Endothelial cell of umbilical vein (primary cell): ENCODE data around the gene FNDC1. TPM values are rescaled to one million over a fixed set of nuclear protein-coding genes. Genes with fewer than 3 reads are reported as not detected.

Experiments
- BruUV-seq: library from RNA; stranded (reverse); fragments of 400-500 nt; replicated peaks from 2 replicates; lab custom pipeline; 2021; lab: Mats Ljungman, UMichigan
- CTCF ChIA-PET: fragments of 300-600, 350-600 bp; sonication (Branson Sonifier 250); formaldehyde crosslinking; loops from one replicate; lab custom pipeline; 2021; ENCODE audit warnings: antibody characterized with exemption, inconsistent platforms; lab: Charles Lee
- POLR2A ChIA-PET: fragments of 300-600, 350-600 bp; sonication (Branson Sonifier 250); formaldehyde crosslinking; loops from one replicate; lab custom pipeline; 2021; ENCODE audit warnings: antibody characterized with exemption, inconsistent platforms; lab: Charles Lee
- DNase-seq: peaks from one replicate; pipeline ENCODE4 v3.0.0-alpha.2; 2011; ENCODE audit warnings: low read depth, low spot score
- FAIRE-seq: peaks from 2 replicates; lab custom pipeline; 2011; peaks lifted over from hg19 to GRCh38; lab: Jason Lieb, UNC
- H2AFZ ChIP-seq: 2 replicates; pipeline ENCODE4 v1.6.0; 2012; ENCODE audit warnings: low read depth, low read length, control low read depth, inconsistent platforms
- H3K27ac ChIP-seq: 2 replicates; pipeline ENCODE4 v1.5.1; 2011; ENCODE audit warnings: low read depth, mild to moderate bottlenecking, control low read depth, low read length, moderate library complexity; ENCODE audit not compliant: insufficient read depth
- H3K27me3 ChIP-seq, 2 experiments: 2 replicates each; pipeline versions ENCODE4 v1.6.0 to v1.6.1; 2011; ENCODE audit warnings: low read length in 2 of 2, mixed read lengths in 1 of 2; ENCODE audit not compliant: control insufficient read depth in 2 of 2, insufficient read depth in 2 of 2
- H3K36me3 ChIP-seq, 2 experiments: 2 replicates in 1 of 2; 3 replicates in 1 of 2; pipeline ENCODE4 v1.5.1; 2011; ENCODE audit warnings: low read length in 2 of 2, mild to moderate bottlenecking in 1 of 2, moderate library complexity in 1 of 2; ENCODE audit not compliant: control insufficient read depth in 2 of 2, insufficient read depth in 2 of 2; ENCODE audit errors: extremely low read depth in 1 of 2
- H3K4me1 ChIP-seq: 3 replicates; pipeline ENCODE4 v1.5.1; 2011; ENCODE audit warnings: mild to moderate bottlenecking, low read length; ENCODE audit not compliant: control insufficient read depth, insufficient read depth; ENCODE audit errors: extremely low read depth
- H3K4me2 ChIP-seq: 2 replicates; pipeline ENCODE4 v1.6.1; 2011; ENCODE audit warnings: low read length, control low read depth, mixed read lengths; ENCODE audit not compliant: insufficient read depth
- H3K4me3 ChIP-seq, 3 experiments: fragments of 200-600 bp in 1 of 3; sonication (generic), shearing (Covaris generic) in 1 of 3; replicated peaks in 1 of 3; 2 replicates each; pipeline ENCODE4 v1.5.1; 2011 to 2016; ENCODE audit warnings: control low read depth in 3 of 3, low read length in 3 of 3, mild to moderate bottlenecking in 2 of 3, inconsistent platforms in 1 of 3, low read depth in 1 of 3, moderate library complexity in 1 of 3; ENCODE audit not compliant: insufficient read depth in 1 of 3
- H3K79me2 ChIP-seq: 2 replicates; pipeline ENCODE4 v1.6.0; 2012; ENCODE audit warnings: low read length, inconsistent platforms; ENCODE audit not compliant: control insufficient read depth, insufficient read depth
- H3K9ac ChIP-seq: replicated peaks from 2 replicates; pipeline ENCODE3; 2011; ENCODE audit warnings: low read length, control low read depth; ENCODE audit not compliant: insufficient read depth; ENCODE audit errors: extremely low read depth
- H3K9me1 ChIP-seq: replicated peaks from 3 replicates; pipeline ENCODE4 v1.6.0; 2011; ENCODE audit warnings: mild to moderate bottlenecking, low read length; ENCODE audit not compliant: control insufficient read depth, insufficient read depth; ENCODE audit errors: extremely low read depth
- H3K9me3 ChIP-seq: replicated peaks from 2 replicates; pipeline ENCODE4 v1.5.1; 2012; ENCODE audit warnings: low read length, inconsistent platforms; ENCODE audit not compliant: control insufficient read depth, insufficient read depth
- H4K20me1 ChIP-seq: replicated peaks from 2 replicates; pipeline ENCODE3; 2011; ENCODE audit warnings: mild to moderate bottlenecking, low read length; ENCODE audit not compliant: control insufficient read depth, insufficient read depth; ENCODE audit errors: extremely low read depth
- CTCF ChIP-seq, 2 donors: IDR thresholded peaks; 1 replicate in 1 of 2; 2 replicates in 1 of 2; pipeline ENCODE4 v1.5.1; 2011; ENCODE audit warnings: low read length in 2 of 2, mild to moderate bottlenecking in 2 of 2, moderate library complexity in 2 of 2, control low read depth in 1 of 2, inconsistent platforms in 1 of 2, low read depth in 1 of 2; ENCODE audit not compliant: insufficient read depth in 1 of 2; ENCODE audit errors: extremely low read depth in 1 of 2
- EZH2 ChIP-seq: IDR thresholded peaks from 2 replicates; pipeline ENCODE4 v1.6.1; 2012; ENCODE audit warnings: borderline replicate concordance, low read depth, mild to moderate bottlenecking, moderate library complexity, low read length, inconsistent platforms; ENCODE audit not compliant: severe bottlenecking
- FOS ChIP-seq: IDR thresholded peaks from 2 replicates; pipeline ENCODE4 v1.6.1; 2011; ENCODE audit warnings: mild to moderate bottlenecking, low read length, moderate library complexity, borderline replicate concordance; ENCODE audit not compliant: insufficient read depth
- GATA2 ChIP-seq: IDR thresholded peaks from 2 replicates; pipeline ENCODE4 v1.7.0; 2011; ENCODE audit warnings: low read depth, mild to moderate bottlenecking, moderate library complexity, mixed read lengths, low read length; ENCODE audit not compliant: insufficient read length, insufficient read depth
- JUN ChIP-seq: IDR thresholded peaks from 2 replicates; pipeline ENCODE4 v1.6.1; 2011; ENCODE audit warnings: borderline replicate concordance, low read depth; ENCODE audit not compliant: insufficient read length, insufficient read depth
- MAX ChIP-seq: IDR thresholded peaks from 2 replicates; pipeline ENCODE4 v1.6.1; 2011; ENCODE audit not compliant: insufficient read depth, insufficient read length
- POLR2A ChIP-seq: IDR thresholded peaks from 2 replicates; pipeline ENCODE4 v1.6.1; 2012; ENCODE audit warnings: low read depth, mild to moderate bottlenecking, control low read depth, low read length
- POLR2AphosphoS5 ChIP-seq: IDR thresholded peaks from 2 replicates; pipeline ENCODE4 v1.6.1; 2012; ENCODE audit warnings: low read depth, mild to moderate bottlenecking, control low read depth, low read length, moderate library complexity; ENCODE audit not compliant: insufficient read depth
- dilution Hi-C: fragments of 300-500 bp; cut with MboI; formaldehyde crosslinking; loops from one replicate; pipeline ENCODE4 v1.15.0; 2019; ENCODE audit warnings: low sequenced_read_pairs; ENCODE audit not compliant: extremely low pct_ligation_motif_present
- intact Hi-C: fragments of 100-400 bp; cut with micrococcal nuclease; formaldehyde crosslinking; loops from one replicate; pipeline ENCODE4 v1.10.0; 2022
- polyA plus RNA-seq, 4 experiments: library from polyadenylated mRNA; depleted of rRNA in 3 of 4; stranded (reverse) in 3 of 4; unstranded in 1 of 4; fragments of >200 nt; gene quantifications; 2 replicates each; pipeline versions ENCODE4 v1.2.1 to v1.2.3, GENCODE V29; 2011 to 2012; ENCODE audit warnings: missing spikeins in 1 of 4
- total RNA-seq: library from RNA; stranded (reverse); gene quantifications from 2 replicates; pipeline ENCODE4 v1.2.3, GENCODE V29; 2021

The FNDC1 gene
- total and polyA plus RNA-seq, 2 donors (not counting 3 experiments of a cell fraction or from before 2014, with no cell fraction given): 0.04 TPM; not detected in 1

GRCh38 chr6:159170999-159171712, 2.0 kb downstream of the FNDC1 start:
- peaks cover 3% of the 10 kb centered on the region for H3K4me1 ChIP-seq

GRCh38 chr6:159172091-159172491, 2.9 kb downstream of the FNDC1 start:
- H3K36me3 ChIP-seq: no peaks in the 10 kb centered on the region
- FAIRE-seq (no peak), DNase-seq (no peak)
- no peaks in the 10 kb centered on the region for H4K20me1 ChIP-seq
- ChIA-PET CTCF (interaction anchor here (0.8 to 9.0 kb wide), 4 partner anchors 11 to 484 kb away, joined by 3 to 193 read pairs (median 4); no protein-coding TSS in a partner anchor), POLR2A (no interaction called here)
- no peak overlapping the region for H3K4me2 ChIP-seq
- no peak overlapping the region for H3K27ac ChIP-seq
- no peaks in the 10 kb centered on the region for H3K9me1 ChIP-seq
- H3K9me3 ChIP-seq: no peaks in the 10 kb centered on the region
- H3K9ac ChIP-seq: no peak overlapping the region
- peaks cover 40 to 67% of the 10 kb centered on the region in 2 experiments for H3K27me3 ChIP-seq
- no peaks in the 10 kb centered on the region for H3K79me2 ChIP-seq
- dilution Hi-C loops (no loop called here), intact Hi-C loops (loop anchor here (10.0 kb wide), 1 partner anchor 683 kb away; no protein-coding TSS in a partner anchor)
- TF ChIP-seq EZH2 (no peak), FOS (no peak), MAX (no peak), CTCF (IDR thresholded peaks at IDR 0.05; ENCODE audit: extremely low read depth in 1 of 2, insufficient read depth in 1 of 2, low read depth in 1 of 2, low read length in 2 of 2) (no peak), POLR2AphosphoS5 (no peak), POLR2A (no peak), JUN (no peak), GATA2 (no peak)
- peaks cover 3% of the 10 kb centered on the region for H3K4me1 ChIP-seq
- no TSS peak for BruUV-seq
- no peak overlapping the region for H2AFZ ChIP-seq
- no peak overlapping the region for H3K4me3 ChIP-seq

More at GRCh38 chr6:159170999-159171712, 2.0 kb downstream of the FNDC1 start:
- DNase-seq (no peak), FAIRE-seq (no peak)
- CTCF ChIA-PET: interaction anchor here (1.8 to 9.0 kb wide), 2 partner anchors 485 to 558 kb away, joined by 4 to 193 read pairs; no protein-coding TSS in a partner anchor
- Histone ChIP-seq H3K79me2 (no peaks in the 10 kb centered on the region), H4K20me1 (no peaks in the 10 kb centered on the region), H3K9me1 (no peaks in the 10 kb centered on the region), H3K27me3 (peaks cover 49 to 74% of the 10 kb centered on the region in 2 experiments), H3K27ac (no peak overlapping the region), H3K4me3 (no peak overlapping the region), H3K36me3 (no peaks in the 10 kb centered on the region), H2AFZ (no peak overlapping the region), H3K4me2 (no peak overlapping the region), H3K9me3 (no peaks in the 10 kb centered on the region), H3K9ac (no peak overlapping the region)
- dilution Hi-C loops (no loop called here), intact Hi-C loops (loop anchor here (10.0 kb wide), 1 partner anchor 684 kb away; no protein-coding TSS in a partner anchor)
- no TSS peak for BruUV-seq
- POLR2A ChIA-PET: no interaction called here
- TF ChIP-seq EZH2 (no peak), JUN (no peak), GATA2 (no peak)
